Esophagus squamous epithelium (tissue), 4 donors: ENCODE data around the gene TAS2R43.

ENCODE experiments used
- POLR2A ChIP-seq, 4 donors: fragments of 450-650 bp; IDR thresholded peaks; one replicate each; pipeline ENCODE4 v1.6.1; 2017; ENCODE audit warnings: antibody characterized with exemption in 4 of 4, mild to moderate bottlenecking in 4 of 4, moderate library complexity in 3 of 4
- TF ChIP-seq, protein P1 (sequence below), 6 experiments: fragments of 450-650 bp in 4 of 6; fragments of 200-600 bp in 2 of 6; sonication (generic) in 2 of 6; IDR thresholded peaks; one replicate each; pipeline ENCODE4 v1.5.1; 2016 to 2019; ENCODE audit warnings: antibody characterized with exemption in 6 of 6, mild to moderate bottlenecking in 4 of 6, moderate library complexity in 4 of 6

DNA sequence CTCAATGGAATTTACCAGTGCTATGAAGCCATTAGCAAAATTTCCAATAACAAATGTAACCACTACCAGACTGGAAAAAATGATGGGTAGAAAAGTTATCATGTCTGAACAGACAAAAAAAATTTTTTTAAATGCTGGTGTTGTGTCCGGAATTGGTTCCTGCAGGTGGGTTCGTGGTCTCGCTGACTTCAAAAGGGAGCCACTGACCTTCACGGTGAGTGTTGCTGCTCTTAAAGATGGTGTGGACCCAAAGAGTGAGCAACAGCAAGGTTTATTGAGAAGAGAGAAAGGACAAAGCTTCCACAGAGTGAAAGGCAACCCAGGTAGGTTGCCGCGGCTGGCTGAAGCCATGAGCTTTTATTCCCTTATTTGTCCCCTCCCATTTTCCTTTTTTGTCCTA is at the start of gene TAS2R43:
- TF ChIP-seq, protein P1, sequence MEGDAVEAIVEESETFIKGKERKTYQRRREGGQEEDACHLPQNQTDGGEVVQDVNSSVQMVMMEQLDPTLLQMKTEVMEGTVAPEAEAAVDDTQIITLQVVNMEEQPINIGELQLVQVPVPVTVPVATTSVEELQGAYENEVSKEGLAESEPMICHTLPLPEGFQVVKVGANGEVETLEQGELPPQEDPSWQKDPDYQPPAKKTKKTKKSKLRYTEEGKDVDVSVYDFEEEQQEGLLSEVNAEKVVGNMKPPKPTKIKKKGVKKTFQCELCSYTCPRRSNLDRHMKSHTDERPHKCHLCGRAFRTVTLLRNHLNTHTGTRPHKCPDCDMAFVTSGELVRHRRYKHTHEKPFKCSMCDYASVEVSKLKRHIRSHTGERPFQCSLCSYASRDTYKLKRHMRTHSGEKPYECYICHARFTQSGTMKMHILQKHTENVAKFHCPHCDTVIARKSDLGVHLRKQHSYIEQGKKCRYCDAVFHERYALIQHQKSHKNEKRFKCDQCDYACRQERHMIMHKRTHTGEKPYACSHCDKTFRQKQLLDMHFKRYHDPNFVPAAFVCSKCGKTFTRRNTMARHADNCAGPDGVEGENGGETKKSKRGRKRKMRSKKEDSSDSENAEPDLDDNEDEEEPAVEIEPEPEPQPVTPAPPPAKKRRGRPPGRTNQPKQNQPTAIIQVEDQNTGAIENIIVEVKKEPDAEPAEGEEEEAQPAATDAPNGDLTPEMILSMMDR (IDR thresholded peaks at IDR 0.05): no peak
- no peak for TF ChIP-seq POLR2A (IDR thresholded peaks at IDR 0.05)
